ENCODE results near the gene MANBA.
"Not testable (repeated sequence)": the region's sequence is repeated elsewhere in the genome, so short reads cannot be mapped to it uniquely, and the experiment has no call there.

MANBA gene

GRCh38 chr4:102718833-102719575 lies 41.8 kb downstream of the MANBA start:
- DNase-seq, result not testable (repeated sequence)

DNA sequence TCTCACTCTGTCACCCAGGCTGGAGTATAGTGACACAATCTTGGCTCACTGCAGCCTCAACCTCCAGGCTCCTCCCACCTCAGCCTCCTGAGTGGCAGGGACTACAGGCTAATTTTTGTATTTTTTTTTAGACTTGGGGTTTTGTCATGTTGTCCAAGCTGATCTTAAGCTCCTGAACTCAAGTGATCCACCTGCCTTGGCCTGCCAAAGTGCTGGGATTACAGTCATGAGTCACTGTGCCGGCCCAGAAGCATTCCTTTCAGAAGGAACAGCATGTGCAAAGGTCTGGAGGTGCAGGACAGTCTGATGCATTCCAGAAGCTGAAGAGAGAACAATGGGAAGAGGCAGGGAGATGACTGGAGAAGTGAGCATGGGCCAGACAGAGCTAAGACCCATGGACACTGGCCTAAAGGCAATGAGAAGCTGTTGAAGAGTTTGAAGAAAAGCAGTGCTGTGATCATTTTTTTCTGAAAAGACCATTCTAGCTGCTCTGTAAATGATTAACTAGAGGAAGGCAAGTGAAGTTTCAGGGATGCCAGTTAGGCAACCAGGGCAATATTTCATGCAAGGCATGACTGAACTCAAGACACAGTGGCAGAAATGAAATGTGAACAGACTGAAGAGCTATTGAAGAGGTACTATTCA lies 43.2 kb downstream of the MANBA start:
- no peak for DNase-seq

DNA sequence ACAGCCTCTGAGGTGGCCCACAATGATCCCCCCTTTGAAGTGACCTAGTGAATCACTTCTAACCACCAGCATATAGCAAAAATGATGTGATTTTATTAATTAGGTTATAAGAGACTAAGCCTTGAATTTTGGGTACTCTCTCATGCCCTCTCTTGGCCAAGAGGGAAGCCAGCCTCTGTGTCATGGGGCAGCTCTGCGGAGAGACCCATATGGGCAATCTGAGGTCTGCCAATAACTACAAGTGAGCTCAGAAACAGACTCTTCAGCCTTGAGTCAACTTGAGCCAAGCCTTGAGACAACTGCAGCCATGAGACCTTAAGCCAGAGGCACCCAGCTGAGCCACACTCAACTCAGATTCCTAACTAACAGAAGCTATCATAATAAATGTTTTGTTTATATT lies 45.7 kb downstream of the MANBA start:
- no peak for DNase-seq

DNA sequence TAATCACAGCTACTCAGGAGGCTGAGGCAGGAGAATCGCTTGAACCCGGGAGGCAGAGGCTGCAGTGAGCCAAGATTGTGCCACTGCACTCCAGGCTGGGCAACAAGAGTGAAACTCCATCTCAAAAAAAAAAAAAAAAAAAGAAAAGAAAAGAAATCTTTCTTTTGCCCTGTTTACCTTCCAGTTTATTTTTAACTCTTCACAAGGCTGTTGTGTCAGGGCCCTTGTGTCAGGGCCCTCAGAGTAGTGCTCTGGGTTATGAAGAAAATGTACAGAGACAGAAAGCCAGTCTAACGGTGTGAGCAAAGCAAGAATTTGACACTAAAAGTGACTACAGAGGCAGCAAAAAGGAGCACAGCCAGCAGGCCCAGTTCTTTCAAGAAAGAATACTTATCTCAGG lies 47.0 kb downstream of the MANBA start:
- DNase-seq, result not testable (repeated sequence)

- DNase-seq, result no peak
Measured at GRCh38 chr4:102713096-102713495, 47.7 kb downstream of the MANBA start.

GRCh38 chr4:102710986-102711385 lies 49.8 kb downstream of the MANBA start:
- DNase-seq, result no peak

DNA sequence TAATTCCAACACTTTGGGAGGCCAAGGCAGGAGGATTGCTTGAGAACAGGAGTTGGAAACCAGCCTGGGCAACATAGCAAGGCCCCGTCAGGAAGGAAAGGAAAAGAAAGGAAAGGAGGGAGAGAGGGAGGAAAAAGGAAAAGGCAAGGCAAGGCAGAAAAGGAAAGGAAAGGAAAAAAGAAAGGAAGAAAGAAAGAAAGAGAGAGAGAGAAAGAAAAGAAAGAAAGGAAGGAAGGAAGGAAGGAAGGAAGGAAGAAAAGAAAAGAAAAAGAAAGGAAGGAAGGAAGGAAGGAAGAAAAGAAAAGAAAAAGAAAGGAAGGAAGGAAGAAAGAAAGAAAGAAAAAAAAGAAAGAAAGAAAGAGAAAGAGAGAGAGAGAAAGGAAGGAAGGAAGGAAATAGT lies 51.7 kb downstream of the MANBA start:
- not testable (repeated sequence) for DNase-seq

DNA sequence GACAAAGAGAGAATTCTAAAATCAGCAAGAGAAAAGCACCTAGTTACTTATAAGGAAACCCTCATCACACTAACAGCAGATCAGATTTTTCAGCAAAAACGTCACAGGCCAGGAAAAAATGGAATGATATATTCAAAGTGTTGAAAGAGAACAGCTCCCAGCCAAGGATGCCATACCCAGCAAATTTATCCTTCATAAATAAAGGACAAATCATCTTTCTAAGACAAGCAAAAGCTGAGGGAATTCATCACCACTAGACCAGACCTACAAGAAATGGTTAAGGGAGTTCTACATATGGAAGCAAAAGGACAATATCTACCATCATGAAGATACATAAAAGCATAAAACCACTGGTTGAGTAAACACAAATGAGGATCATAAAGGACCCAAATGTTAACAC lies 53.6 kb downstream of the MANBA start:
- DNase-seq, result no peak

DNA sequence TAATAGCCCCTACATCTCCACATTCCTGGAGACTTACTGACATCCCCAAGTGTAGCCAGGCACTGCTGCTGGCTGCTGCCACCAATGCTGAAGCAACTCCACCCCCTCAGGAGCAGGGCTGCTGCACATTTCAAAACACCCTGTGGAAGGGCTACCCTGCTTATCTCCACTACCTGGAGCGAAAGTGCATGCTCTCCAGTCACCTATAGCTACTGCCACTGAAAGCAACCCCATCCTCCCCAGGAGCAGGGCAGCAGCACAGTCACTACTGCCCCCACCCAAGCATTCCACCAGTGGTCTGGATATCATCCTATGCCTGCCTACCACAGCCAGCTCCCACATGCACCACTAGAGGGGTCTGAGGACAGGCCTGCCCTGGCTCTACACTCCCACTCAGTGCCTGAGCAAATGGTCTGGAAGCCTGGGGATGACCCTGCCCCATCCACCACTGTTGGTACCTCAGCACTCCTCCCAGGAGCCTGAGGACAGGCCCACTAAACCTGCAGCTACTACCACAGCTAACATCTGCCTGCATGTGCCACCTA lies 55.3 kb downstream of the MANBA start:
- no peak for DNase-seq

DNA sequence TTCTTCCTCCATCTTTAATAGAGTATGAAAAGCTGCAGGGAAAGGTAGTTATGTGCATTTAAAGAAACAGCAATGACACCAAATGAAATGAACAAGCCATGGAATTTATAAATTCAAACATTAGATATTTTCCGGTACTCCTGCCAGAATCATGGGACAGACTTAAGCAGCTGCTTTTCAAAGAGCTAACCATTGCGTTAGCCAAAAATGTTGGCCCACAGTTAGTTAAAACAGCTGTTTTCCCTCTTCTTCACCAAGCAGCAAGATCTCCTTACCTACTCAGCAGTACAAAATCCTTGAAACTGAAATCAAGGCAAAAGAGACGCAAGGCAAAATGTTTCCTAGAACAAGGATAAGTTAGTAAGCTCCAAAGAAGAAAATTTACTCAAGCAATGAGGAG lies 64.0 kb downstream of the MANBA start:
- no peak for DNase-seq

- no peak for DNase-seq
Measured at GRCh38 chr4:102694791-102695190, 66.0 kb downstream of the MANBA start.

DNA sequence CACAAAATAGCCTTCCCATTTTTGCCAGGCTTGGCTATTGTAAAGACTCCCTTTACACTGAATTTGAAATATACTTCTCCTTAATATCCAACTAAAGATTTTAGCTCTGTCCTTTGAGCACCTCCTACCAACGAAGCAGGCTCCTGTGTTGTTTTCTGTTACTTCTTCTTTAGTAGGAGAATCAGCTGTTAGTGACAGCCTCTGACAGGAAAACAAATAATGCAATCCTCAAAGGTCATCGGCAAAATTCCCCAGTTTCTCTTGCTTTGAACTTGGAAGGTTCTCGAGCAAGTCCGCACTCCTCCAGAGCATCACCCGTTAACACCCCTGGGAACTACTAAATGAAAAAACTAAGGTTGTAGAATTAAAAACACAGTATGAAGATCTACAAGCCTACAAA lies 66.9 kb downstream of the MANBA start:
- no peak for DNase-seq

- no peak for DNase-seq
Measured at GRCh38 chr4:102693262-102693850, 67.4 kb downstream of the MANBA start.

DNA sequence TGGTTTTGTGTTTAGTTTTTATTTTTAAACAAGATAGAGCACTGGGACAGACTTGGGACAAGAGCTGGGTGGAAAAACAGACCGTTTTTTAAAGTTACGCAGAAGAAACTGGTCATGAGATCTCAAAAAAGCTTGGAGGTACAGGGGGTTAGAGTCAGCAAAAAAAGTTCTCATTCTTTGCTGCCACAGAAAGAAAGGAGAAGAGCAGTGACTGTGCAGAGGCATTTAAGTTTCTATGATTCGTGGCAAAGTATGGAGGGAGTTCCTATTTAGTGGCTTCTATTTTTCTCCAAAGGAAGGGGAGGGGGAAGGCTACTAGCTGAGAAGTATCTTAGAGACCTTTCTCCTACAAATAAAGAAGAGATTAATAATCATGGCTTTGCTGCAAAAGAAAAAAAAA lies 68.3 kb downstream of the MANBA start:
- no peak for DNase-seq

DNA sequence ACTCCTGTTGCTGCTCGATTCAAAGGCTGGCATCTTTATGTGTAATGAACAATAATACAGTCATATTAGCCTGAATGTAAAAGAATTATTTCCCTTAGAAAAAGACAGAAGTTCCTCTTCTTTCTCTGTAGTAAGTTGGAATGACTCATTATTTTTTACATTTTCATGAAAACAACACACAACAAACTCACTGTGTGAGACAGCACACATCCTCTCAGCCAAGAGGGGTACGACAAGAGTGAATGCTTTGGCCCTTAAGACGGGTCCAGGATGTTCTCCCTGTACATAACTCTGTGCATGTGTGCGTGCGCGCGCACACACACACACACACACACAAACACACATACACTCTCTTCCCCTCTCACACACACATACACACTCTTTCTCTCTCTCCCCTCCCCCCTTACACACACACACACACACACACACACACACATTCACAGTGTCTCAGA lies 72.8 kb downstream of the MANBA start:
- no peak for DNase-seq

GRCh38 chr4:102687373-102687981 lies 73.3 kb downstream of the MANBA start:
- DNase-seq, result no peak

GRCh38 chr4:102685768-102686167 lies 75.0 kb downstream of the MANBA start:
- no peak for DNase-seq

GRCh38 chr4:102684610-102685052 lies 76.1 kb downstream of the MANBA start:
- no peak for DNase-seq

- no peak for DNase-seq
Measured at GRCh38 chr4:102683881-102684609, 76.7 kb downstream of the MANBA start.

DNA sequence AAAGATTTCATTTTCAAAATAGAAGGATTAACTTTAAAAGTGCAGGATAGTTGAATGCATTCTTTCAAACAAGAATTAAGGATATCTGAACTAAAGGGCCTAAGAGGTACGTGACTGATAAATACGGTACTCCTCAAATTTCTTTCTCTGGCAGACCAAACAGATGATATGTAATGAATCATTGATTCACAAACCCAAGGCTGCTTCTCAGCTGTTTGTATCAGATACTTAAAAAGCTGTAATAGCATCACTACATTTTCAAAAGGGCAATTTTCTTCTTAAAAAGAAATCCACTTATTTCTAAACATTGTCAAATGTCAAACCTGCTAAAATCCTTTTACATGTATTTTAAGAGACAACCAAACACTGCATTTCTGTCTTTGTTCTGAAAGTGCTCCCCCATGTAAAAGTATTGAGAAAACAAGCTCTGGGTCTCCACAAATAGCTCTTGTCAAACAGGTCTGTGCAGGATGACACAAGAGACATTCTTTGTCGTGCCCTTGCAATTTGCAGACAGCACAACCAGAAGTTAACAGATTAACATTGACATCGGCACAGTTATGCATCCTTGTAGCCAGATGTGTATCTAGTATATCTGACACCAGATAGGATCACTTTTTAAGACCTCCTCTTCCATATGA lies 82.0 kb downstream of the MANBA start:
- DNase-seq, result no peak

DNA sequence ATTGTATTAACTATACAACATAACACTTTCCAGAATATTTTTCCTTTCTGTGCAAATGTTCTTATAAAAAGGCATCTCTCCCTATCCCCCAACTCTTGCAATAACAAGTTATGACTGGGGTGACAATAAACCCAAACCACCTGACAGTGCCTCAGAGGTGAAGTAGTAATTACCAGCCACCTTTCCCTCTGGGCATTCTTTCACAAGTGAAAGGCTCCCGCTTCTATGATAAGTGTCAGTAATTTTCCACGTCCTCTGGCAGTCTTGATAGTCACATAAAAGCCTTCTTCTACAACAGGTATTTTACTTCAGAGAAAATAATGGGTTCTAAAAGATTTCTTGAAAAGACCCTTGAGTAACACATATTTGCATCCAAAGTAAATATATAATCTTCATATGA lies 82.7 kb downstream of the MANBA start:
- DNase-seq, result no peak

DNA sequence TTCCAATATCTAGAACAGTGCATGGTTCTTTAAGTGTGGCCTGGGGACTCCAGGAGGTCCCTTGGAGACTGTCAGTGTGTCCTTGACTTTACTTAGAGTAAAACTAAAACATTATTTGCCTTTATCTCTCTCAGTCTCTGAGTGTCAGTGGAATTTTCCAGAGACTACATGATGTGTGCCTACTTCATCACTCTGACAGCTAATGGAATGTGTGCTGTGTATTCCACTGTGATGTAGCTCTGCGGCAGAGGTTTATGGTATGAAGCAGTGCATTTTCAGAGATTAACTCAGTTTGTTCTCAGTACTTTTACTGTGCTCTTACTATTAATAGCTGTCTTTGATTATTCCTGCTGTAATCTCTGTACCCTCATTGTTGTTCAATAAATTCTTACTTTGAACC lies 85.6 kb downstream of the MANBA start:
- DNase-seq, result no peak
